NCI-H345 (cell line): ENCODE results near the gene CHPF2.

Experiments used
- DNase-seq: peaks from one replicate; lab custom pipeline; 2025; lab: John Stamatoyannopoulos, UW

The CHPF2 gene

DNA sequence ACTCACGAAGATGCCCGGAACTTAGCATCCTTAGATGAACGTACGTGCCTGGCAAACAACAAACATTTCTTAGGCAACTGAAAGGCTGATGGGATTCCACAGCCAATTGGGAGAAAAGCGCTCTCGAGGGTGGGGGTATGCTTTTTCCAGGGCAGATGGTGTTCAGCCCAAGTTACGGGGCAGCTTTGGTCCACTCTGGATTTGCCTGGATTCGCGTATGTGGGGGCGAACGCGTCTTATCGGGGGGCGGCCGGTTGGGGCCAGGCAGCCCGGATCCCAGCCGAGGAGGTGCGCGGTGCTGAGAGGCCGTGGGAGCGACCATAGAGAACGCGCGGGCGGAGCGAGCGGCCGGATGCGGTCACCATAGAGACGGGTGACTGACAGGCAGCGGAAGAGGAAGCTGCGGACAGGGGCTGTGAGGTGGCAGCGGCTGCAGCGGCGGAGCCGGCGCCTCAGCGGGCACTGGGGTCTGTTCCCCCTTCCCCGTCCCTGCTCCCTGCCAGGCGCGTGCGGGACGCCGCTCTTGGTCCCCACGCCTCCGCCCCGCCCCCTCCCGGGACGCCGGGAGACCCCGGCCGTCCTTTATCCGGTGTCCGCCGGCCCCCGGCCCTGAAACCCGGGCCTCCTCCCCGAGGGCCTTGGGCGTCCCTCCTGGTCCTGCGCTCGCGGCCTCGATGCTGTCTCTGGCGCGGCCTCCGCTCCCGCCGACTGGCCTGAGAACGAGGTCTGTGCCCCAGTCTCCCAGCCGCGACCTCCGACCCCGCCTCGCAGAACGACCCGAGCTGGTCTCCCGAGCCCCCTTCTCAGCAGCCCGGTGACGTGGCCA, at the start of gene CHPF2:
TSS of gene CHPF2 (plus strand) at position 393 of the 826 bp plus-strand sequence. CDS start 1,529 bp downstream, outside the sequence.
- DNase-seq = peak; percentile 84

DNA sequence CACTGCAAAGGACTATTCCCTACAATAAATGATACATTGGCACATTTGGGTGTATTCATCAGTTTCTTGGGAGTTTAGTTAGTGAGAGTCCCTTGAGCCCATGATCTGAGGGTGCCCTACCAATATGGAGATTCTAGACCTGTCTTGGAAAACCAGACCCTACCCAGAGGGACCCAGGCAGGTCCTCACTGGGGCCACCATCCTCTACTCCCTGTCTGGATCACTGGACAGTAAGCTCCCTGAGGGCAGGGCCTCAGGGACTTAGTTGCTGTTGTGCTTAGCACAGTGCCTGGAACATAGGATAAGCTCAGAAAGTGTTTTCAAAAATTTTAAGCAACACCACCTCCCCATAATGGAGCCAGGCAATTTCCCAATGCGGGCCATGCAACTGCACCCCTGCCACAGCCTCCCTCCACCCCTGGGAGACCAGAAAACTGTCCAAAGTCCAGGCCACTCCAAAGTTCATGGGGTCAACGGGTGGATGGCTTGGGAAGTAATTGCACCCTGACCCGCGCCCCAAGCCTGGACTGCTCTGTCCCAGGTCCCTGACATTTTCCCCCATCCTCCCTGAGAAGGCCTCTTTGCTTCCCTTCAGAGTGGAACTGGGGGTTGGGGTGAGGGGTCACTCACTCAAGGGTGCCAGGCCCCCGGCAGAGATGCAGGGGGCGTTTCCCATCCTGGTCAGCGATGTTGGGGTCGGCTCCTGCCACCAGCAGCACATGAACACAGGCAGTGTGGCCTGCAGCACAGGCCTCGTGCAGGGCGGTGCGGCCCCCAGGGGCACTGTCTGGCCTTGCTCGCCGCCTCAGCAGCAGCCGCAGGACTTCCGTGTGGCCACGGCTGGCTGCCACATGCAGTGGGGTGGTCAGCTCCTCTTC, 46.3 kb upstream of the CHPF2 start:
- no peak for DNase-seq

GRCh38 chr7:151186640-151187408, 45.5 kb upstream of the CHPF2 start, which contains the start of gene ASB10:
Gene ASB10 (minus strand): TSS chr7:151187250. CDS start chr7:151187130, 120 bp downstream.
- DNase-seq = no peak

DNA sequence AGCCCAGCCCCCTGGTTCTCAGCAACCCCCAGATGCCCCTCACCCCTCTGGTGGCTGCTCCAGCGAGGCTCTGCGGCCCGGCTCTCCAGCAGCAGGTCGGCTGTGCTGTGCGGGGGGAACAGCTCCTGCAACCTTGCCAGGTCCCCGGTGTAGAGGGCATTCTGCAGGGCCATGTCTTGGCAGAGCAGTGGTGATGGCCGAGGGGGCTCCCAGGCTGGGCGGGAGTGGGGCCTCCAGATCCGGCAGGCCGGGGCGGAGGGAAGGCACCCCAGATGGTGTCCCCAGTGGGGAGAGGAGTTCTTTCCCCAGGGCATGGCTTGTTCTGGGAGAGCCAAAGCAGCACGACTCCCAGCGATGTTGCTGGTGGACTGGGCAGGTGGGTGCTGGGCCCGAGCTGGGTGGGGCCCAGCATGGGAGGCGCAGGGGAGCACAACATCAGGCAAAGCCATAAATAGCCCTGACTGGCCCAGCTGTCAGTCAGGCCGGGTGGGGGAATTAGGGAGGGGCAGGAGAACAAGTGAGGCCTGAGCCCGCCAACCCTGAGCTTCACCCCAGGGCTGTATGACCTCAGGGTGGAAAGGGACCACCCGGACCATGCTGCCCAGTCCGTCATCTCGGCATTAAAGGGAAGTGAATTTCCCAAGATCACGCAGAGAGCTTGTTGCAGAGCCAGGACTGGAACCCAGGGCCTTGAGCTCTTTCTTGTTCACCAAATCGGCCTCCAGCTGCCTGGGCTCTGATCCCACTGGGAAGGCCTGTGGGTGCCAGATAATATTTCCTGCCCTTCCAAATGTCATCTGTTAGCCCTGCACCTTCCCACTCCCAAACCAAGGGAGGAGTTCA, 44.7 kb upstream of the CHPF2 start:
- DNase-seq = no peak

DNA sequence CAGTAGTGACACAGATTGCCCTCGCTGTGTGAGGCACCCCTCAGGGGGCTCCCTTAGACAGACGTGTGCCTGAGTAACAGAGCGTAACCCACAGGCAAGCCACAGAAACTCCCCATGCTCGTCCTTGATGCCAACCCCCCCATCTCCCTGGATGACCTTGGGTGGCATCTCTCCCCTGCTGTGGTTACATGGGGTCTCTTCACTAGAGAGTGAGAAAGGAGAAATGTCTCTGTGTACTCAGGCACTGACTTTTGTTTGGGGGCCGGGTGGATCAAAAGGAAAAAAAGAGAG, 44.1 kb upstream of the CHPF2 start:
- DNase-seq = no peak

- no peak for DNase-seq
Measured at GRCh38 chr7:151189038-151189437, 43.2 kb upstream of the CHPF2 start.

GRCh38 chr7:151191544-151191943, 40.7 kb upstream of the CHPF2 start:
- DNase-seq = no peak

- no peak for DNase-seq
Measured at GRCh38 chr7:151192002-151192539, 40.2 kb upstream of the CHPF2 start.

GRCh38 chr7:151193203-151193978, 38.9 kb upstream of the CHPF2 start:
- DNase-seq = no peak

GRCh38 chr7:151194188-151194587, 38.1 kb upstream of the CHPF2 start:
- no peak for DNase-seq

DNA sequence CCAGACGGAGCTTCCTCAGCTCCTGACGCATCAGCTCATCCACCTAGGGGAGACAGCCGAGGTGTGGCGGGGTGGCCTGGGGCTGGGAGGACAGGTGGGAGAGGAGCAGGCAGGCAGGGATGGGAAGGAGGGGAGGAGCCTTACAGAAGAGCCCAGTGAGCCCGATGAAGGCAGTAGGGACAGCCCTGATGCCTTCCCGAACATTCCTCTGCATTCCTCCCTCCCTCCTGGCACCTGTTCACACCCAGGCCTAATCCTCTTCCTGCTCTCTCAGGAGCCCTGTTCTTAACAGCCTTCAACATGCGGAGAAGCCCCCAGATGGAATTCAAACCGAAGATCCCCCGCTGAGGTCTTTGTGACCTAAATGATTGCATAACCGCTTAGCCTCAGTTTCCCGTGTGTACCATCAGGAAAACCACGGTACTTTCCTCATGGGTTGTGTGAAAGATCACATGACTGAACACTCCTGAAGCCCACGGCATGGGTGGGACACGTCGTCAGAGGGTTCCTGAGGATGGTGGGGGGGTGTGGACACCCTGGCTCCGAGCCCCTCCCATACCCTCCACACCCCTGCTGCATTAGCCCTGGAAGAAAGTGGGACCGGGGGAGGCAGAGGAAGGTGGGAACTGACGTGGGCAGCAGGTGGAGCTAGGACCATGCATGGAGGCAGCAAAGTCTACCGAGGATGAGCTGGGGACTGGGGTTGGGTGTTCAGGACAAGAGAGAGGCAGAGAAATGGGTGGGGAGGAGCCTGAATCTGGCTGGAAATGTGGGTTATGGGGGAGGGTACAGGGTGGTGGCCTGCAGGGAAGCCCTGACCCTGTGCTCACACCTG, 36.5 kb upstream of the CHPF2 start:
- no peak for DNase-seq

DNA sequence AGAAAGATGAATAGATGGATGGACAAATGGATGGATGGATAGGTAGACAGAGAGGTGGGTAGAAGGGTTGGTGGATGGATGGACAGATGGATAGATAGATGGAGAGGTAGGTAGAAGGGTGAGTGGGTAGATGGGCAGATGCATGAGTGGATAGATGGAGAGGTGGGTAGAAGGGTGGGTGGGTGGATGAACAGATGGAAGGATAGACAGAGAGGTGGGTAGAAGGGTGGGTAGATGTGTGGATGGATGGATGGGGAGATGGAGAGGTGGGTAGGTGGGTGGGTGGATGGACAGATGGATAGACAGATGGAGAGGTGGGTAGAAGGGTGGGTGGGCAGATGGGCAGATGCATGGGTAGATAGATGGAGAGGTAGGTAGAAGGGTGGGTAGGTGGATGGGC, 34.4 kb upstream of the CHPF2 start:
- DNase-seq = no peak

- peak; percentile 27 for DNase-seq
Measured at GRCh38 chr7:151198945-151199848, 33.1 kb upstream of the CHPF2 start.

DNA sequence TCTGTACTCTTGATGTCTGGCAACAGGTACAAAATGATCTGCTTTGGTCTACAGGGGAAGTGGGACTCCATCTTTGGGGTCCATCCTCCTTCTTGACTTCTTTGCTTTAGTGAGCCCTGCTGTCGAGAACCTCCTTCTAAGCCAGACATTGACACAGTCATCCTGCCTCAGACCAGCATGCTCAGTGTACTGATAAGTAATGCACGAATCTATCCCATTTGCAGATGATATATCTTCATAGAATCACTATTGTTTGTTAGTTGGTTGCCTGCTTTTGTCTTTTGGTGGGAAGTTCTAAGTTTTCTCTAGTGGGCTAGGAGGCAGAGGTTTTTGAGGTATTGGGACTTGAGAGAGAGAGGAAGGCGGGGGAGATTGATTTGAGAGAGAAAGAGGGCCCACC, 30.9 kb upstream of the CHPF2 start:
- no peak for DNase-seq

DNA sequence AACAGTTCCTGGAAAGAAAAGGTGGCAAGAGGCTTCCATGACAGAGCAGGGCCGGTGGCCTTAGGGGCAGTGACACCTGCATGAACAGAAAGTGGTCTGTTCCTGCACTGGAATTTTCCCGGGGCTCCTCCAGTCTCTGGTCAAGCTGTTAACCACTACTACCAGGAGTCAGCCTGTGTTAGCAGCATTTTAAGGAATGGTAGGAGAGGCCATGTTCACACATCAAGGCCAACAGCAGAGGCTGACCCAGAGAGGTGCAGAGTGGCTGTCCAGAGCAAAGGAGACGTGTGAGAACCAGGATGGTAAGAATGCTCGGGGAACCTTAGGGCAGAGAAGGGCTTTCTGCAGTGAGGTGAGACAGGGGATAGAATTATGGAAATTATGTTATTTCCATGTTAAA, 30.5 kb upstream of the CHPF2 start:
- DNase-seq = no peak

DNA sequence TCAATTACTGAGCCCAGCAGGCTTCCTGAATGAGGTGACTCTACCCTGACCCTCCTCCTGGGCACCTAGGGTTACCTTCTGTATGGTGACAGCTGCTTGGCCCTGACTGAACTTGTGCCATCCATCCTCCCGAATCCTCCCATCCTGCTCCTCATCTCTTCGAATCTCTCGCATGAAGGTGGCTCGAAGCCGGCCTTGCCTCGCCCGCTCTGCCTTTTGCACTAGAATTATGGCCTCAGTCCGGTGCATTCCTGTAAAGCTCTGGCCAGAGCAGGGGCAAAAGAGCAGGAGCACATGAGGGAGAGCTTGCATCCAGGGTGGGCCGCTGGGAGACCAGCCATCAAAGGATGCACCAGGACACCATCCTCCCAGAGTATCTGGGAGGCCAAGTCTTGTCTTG, 29.4 kb upstream of the CHPF2 start:
- DNase-seq = no peak

DNA sequence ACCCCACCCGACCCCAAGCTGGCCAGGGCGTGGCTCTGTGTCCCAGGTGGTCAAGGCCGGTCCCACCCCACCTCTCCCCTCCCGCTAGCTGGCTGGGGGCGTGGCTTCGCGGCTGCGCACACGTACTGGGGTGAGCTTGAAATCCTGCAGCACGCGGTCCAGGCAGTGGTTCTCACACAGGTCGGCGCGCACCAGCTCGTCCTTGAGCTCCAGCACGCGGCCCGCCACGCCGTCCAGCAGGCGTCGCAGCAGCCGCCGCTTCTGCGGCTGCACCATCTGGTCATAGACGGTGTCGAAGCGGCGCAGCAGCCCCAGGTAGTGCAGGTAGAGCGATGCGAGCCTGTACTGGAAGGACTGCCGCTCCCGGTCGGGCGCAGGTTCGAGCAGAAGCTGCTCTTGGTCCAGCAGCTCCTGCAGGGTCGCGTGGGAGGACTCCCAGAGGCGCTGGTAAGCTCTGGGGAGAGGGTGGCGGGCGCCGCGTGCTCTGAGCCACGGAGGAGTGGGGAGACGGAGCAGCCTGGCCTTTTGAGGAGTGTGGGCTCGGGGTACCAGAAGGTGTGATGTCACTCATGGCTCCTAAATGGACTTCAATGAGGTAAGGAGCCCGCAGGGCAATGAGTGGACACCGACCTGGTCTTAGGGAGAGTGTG, 27.8 kb upstream of the CHPF2 start:
- no peak for DNase-seq

GRCh38 chr7:151205730-151206129, 26.6 kb upstream of the CHPF2 start:
- DNase-seq = no peak
